ENCODE measurements around the gene FBXO31.

Gene FBXO31

DNA sequence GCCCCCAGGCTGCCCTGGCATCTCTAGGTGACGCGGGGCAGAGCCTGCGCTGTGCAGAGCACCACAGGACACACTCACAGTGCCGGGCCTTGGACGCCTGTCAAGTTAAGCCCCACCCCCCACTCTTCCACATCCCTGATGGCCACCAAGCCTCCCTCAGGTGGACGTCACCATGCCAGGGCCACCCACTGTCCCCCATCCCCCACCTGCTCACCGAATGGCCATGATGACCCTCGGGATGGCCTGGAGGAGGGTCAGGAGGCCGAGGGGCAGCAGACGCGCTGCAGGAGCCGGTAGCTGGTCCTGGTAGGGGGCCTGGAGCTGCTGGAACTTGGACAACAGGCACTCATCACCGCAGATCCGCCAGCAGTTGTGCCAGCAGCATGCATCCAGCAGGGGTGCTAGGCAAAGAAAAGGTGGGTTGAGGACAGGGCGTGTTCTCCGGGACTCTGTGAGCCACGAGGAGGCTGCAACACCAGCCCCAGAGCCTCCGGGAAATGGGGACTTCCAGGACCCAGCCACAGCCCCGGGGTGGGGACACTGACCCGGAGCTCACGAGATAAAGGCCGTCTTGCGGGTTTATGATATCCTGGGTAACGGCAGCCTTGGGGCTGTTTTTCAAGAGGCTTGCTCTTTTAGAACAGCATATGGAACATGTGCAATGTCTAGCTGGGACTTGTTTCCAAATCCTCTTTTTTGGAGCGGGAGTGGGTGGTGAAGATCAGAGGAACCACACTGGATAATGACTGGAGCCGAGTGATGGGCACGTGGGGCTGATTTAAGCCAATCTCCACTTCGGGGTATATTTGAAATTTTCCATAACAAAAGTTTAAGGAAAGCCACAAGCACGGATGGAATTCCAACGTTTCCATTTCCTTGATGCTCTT lies 77.8 kb downstream of the FBXO31 start:
- Histone ChIP-seq H3K27ac (ENCODE audit: low read length) (no peak overlapping the region), H3K4me2 (ENCODE audit: insufficient read depth, low read length) (no peak overlapping the region), H3K9ac (ENCODE audit: low read depth, low read length) (no peak overlapping the region), H4K20me1 (ENCODE audit: insufficient read depth, low read length) (no peaks in the 10 kb centered on the region), H2AFZ (ENCODE audit: low read depth, low read length) (no peak overlapping the region), H3K4me3 (ENCODE audit: low read depth in 1 of 2, low read length in 2 of 2) (no peak overlapping the region), H3K27me3 (ENCODE audit: insufficient read depth, low read length, poor library complexity) (no peaks in the 10 kb centered on the region), H3K79me2 (ENCODE audit: insufficient read depth, low read length) (no peaks in the 10 kb centered on the region), H3K4me1 (ENCODE audit: insufficient read depth, low read length) (peaks cover 25% of the 10 kb centered on the region), H3K36me3 (ENCODE audit: insufficient read depth, low read length) (no peaks in the 10 kb centered on the region), H3K9me3 (ENCODE audit: insufficient read depth, low read length, severe bottlenecking) (peaks cover 3% of the 10 kb centered on the region)
- DNase-seq (no peak), ATAC-seq (ENCODE audit: insufficient read depth, low read depth) (no peak)
- TF ChIP-seq, protein P1, sequence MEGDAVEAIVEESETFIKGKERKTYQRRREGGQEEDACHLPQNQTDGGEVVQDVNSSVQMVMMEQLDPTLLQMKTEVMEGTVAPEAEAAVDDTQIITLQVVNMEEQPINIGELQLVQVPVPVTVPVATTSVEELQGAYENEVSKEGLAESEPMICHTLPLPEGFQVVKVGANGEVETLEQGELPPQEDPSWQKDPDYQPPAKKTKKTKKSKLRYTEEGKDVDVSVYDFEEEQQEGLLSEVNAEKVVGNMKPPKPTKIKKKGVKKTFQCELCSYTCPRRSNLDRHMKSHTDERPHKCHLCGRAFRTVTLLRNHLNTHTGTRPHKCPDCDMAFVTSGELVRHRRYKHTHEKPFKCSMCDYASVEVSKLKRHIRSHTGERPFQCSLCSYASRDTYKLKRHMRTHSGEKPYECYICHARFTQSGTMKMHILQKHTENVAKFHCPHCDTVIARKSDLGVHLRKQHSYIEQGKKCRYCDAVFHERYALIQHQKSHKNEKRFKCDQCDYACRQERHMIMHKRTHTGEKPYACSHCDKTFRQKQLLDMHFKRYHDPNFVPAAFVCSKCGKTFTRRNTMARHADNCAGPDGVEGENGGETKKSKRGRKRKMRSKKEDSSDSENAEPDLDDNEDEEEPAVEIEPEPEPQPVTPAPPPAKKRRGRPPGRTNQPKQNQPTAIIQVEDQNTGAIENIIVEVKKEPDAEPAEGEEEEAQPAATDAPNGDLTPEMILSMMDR (IDR thresholded peaks at IDR 0.05; ENCODE audit: borderline replicate concordance, extremely low read depth, low read length, poor library complexity, severe bottlenecking): no peak
- TF ChIP-seq EZH2 (IDR thresholded peaks at IDR 0.05; ENCODE audit: borderline replicate concordance, low read depth, low read length, severe bottlenecking): no peak

DNA sequence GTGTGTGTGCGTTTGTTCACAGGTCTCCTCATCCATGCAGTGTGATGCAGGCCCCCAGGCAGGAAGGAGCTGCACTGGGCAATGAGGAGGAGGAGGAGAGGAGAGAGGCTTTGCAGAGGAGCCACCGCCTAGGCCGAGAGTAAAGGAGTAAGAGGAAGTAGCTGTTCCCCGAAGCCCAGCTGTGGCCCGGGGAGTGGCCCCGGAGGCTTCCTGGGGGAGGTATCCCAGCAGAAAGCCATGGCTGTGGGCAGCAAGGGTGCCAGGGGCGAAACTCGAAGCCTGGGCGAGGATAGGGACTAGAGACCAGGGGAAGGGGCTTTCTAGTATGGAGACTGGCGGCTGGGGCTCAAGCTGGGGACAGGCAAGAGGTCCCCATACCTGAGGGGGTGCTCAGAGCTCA lies 78.6 kb downstream of the FBXO31 start:
- Histone ChIP-seq H2AFZ (ENCODE audit: low read depth, low read length) (peak overlapping the region; percentile 31; the same call in 1 of the 2 replicates), H3K9ac (ENCODE audit: low read depth, low read length) (no peak overlapping the region), H3K79me2 (ENCODE audit: insufficient read depth, low read length) (no peaks in the 10 kb centered on the region), H3K9me3 (ENCODE audit: insufficient read depth, low read length, severe bottlenecking) (peaks cover 3% of the 10 kb centered on the region), H3K27ac (ENCODE audit: low read length) (peak overlapping the region; percentile 80), H3K4me2 (ENCODE audit: insufficient read depth, low read length) (no peak overlapping the region), H3K4me1 (ENCODE audit: insufficient read depth, low read length) (peaks cover 25% of the 10 kb centered on the region), H3K4me3 (ENCODE audit: low read depth in 1 of 2, low read length in 2 of 2) (no peak overlapping the region), H3K36me3 (ENCODE audit: insufficient read depth, low read length) (no peaks in the 10 kb centered on the region), H3K27me3 (ENCODE audit: insufficient read depth, low read length, poor library complexity) (no peaks in the 10 kb centered on the region), H4K20me1 (ENCODE audit: insufficient read depth, low read length) (no peaks in the 10 kb centered on the region)
- TF ChIP-seq, protein P1 (IDR thresholded peaks at IDR 0.05; ENCODE audit: borderline replicate concordance, extremely low read depth, low read length, poor library complexity, severe bottlenecking): no peak
- TF ChIP-seq EZH2 (IDR thresholded peaks at IDR 0.05; ENCODE audit: borderline replicate concordance, low read depth, low read length, severe bottlenecking): no peak
- no peak for DNase-seq
- no peak for ATAC-seq (ENCODE audit: insufficient read depth, low read depth)

DNA sequence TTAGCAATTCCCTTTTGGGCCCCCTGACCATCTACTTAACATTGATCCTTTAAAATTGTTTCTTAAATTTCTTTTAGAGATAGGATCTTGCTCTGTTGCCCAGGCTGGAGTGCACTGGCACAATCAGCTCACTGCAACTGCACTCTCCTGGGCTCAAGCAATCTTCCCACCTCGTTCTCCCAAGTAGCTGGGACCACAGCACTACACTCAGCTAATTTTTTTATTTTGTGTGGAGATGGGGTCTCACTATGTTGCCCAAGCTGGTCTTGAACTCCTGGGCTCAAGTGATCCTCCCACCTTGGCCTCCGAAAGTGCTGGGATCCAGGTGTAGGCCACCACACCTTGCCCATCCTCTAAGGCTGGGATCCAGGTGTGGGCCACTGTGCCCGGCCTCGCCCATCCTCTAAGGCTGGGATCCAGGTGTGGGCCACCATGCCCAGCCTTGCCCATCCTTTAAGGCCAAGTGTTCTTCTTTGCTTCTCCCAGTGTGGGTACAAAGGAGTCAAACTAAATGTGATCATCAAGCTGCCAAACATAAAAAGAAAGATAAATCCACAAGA lies 79.5 kb downstream of the FBXO31 start:
- Histone ChIP-seq H3K4me1 (ENCODE audit: insufficient read depth, low read length) (peaks cover 25% of the 10 kb centered on the region), H3K36me3 (ENCODE audit: insufficient read depth, low read length) (no peaks in the 10 kb centered on the region), H3K79me2 (ENCODE audit: insufficient read depth, low read length) (no peaks in the 10 kb centered on the region), H3K27me3 (ENCODE audit: insufficient read depth, low read length, poor library complexity) (no peaks in the 10 kb centered on the region), H2AFZ (ENCODE audit: low read depth, low read length) (peak overlapping the region; percentile 66; the same call in 1 of the 2 replicates), H3K9ac (ENCODE audit: low read depth, low read length) (peak overlapping the region; percentile 24; the same call in 1 of the 2 replicates), H3K4me3 (ENCODE audit: low read depth in 1 of 2, low read length in 2 of 2) (no peak overlapping the region; a peak in 1 of 4 replicates), H4K20me1 (ENCODE audit: insufficient read depth, low read length) (no peaks in the 10 kb centered on the region), H3K27ac (ENCODE audit: low read length) (peak overlapping the region; percentile 80), H3K9me3 (ENCODE audit: insufficient read depth, low read length, severe bottlenecking) (peaks cover 3% of the 10 kb centered on the region), H3K4me2 (ENCODE audit: insufficient read depth, low read length) (peak overlapping the region; percentile 26)
- TF ChIP-seq, protein P1 (IDR thresholded peaks at IDR 0.05; ENCODE audit: borderline replicate concordance, extremely low read depth, low read length, poor library complexity, severe bottlenecking): no peak
- no peak for TF ChIP-seq EZH2 (IDR thresholded peaks at IDR 0.05; ENCODE audit: borderline replicate concordance, low read depth, low read length, severe bottlenecking)
- no peak for ATAC-seq (ENCODE audit: insufficient read depth, low read depth)
- DNase-seq: no peak
